Stimulated activated naive CD8-positive, alpha-beta T cell treated with anti-CD3 and anti-CD28 coated beads, Interleukin-15, Interleukin-2, amounts not matched to agents 100 U/mL and 50 U/mL, for 24 hours (primary cell): ENCODE measurements around the gene USP24.
A peak's percentile ranks its signal among the peaks of the same experiment; 100 is the strongest.
"Not testable (repeated sequence)": the region's sequence is repeated elsewhere in the genome, so short reads cannot be mapped to it uniquely, and the experiment has no call there.

Source experiments
- ATAC-seq: fragments of 150-1000 bp; cut with Tn5 transposase; one replicate; pipeline ENCODE4 v1.10.0; 2021
- DNase-seq: peaks from one replicate; pipeline ENCODE4 v3.0.0; 2021

The USP24 gene

DNA sequence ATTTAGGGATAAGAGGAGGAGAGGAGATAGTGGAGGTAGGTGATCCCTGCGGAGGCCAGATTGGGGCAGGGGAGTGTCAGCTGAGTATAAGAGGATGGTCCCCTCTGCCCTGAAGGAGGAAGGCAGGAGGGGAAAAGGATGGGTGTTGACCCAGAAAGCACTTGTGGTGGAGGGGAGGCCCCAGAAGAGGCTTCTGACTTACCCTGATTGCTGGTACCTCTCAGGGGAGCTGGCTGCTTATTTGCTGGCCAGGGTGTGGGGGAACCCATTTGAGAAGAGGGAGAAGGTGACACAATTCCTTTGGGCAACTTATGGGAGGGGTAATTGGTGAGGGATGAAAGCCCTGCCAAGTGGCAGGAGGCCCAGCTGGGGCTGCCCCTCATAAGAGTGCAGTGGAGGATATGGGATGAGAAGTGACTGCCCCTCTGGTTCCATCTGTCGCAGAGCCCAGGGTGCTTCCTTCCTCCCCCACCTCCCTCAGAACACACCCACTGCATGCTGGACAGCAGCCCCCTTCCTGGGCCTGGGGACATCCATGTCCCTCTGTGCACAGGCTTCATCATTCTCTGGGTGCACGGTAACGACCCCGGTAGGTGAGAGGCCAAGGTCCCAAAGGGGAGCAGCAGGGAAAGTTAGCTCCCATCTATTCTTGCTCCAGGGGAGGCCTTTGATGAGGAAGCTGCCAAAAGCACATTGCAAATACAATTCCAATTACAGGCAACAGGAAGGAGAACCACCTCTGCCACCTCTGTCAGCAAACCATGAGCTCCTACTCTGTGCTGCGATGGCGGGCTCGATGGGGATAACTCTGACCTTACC lies 177.2 kb downstream of the USP24 start:
- ATAC-seq (no peak), DNase-seq (no peak)

DNA sequence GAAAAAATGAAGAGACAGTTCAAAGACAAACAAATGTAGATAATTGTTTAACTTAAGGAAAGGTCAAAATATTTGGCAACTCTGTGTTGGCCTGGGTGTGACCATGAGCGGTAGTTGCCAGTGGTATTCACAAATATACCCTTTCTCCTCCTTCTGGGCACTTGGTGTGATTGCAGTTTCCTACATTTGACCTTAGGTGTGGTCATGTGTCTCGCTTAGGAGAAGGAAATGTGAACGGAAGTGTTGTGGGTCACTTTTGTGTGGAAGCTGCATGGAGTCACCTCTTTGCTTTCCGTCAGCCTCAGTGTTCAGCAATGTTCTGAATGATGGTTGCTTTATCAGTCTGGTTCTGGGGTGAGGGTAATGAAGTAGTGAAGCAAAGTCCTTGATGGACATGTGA lies 179.3 kb downstream of the USP24 start:
- ATAC-seq (no peak), DNase-seq (no peak)

DNA sequence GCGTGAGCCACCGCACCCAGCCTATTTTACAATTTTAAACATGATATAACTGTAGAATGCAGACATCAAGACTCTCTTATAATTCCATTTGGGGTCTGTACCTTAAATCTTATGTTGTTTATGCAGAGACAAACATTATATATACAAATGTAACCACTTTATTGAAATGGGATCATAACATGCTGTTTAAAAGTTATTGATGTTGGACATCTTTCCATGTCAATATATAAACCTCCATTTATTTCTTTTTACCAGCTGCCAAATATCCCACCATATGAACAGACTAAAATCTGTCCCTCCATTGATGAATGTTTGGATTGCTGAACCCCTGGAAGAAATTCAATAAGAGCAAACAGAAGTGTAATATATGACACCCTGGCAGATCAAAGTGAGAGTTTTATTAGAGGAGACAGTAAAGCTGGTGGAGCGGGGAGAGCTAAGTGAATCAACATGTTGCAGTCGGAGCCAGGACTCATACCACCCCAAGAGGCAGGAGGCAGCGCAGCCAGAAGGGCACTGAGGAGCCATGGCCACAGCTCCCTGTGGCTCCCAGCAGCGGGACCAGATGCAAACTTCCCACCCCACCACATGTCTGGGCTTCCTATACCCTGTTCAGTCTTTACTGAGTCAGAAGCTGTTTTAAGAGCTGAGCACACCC lies 180.6 kb downstream of the USP24 start:
- DNase-seq (no peak), ATAC-seq (no peak)

DNA sequence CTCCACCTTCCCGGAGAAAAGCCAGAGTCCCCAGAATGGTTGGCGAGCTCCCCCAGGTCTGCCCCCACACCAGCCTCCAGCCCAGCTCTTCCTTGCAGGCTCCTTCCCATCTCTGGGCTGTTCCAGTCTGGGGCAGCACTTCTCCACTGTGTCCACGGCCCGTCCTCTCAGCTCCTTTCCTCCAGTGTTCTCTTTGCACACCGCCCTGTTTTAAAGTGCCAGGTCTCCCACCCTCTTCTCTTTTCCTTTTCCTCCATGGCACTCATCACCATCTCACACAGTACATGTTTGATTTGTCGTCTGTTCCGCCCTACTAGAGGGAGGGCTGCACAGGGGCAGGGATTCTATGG lies 181.9 kb downstream of the USP24 start:
- no peak for DNase-seq
- ATAC-seq = no peak

DNA sequence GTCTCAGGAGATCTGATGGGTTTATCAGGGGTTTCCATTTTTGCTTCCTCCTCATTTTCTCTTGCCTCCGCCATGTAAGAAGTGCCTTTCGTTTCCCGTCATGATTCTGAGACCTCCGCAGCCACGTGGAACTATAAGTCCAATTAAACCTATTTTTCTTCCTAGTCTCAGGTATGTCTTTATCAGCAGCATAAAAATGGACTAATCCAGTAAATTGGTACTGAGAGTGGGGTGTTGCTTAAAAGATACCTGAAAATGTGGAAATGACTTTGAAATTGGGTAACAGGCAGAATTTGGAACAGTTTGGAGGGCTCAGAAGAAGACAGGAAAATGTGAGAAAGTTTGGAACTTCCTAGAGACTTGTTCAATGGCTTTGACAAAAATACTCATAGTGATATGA lies 184.1 kb downstream of the USP24 start:
- DNase-seq, ATAC-seq: not testable (repeated sequence)

DNA sequence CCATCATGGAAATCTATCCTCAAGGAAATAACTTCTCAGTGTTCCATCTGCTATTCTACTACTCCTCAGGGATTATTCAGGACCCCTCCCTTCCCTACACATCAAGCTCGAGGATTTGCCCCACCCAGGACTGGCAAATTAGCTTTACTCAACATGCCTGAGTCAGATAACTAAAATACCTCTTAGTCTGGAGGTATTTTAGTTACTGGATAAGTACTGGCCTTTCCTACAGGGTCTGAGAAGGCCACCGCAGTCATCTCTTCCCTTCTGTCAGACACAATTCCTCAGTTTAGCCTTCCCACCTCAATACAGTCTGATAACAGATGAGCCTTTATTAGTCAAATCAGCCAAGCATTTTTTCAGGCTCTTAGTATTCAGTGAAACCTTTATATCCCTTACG lies 188.5 kb downstream of the USP24 start:
- ATAC-seq, DNase-seq: not testable (repeated sequence)

DNA sequence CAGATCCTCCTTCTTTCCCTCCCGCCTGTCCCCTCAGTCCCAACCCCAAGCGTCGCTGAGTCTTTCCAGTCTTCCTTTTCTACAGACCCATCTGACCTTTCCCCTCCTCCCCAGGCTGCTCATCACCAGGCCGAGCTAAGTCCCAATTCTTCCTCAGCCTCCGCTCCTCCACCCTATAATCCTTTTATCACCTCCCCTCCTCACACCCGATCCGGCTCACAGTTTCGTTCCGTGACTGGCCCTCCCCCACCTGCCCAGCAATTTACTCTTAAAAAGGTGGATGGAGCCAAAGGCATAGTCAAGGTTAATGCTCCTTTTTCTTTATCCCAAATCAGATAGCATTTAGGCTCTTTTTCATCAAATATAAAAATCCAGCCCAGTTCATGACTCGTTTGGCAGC lies 191.0 kb downstream of the USP24 start:
- not testable (repeated sequence) for ATAC-seq, DNase-seq

DNA sequence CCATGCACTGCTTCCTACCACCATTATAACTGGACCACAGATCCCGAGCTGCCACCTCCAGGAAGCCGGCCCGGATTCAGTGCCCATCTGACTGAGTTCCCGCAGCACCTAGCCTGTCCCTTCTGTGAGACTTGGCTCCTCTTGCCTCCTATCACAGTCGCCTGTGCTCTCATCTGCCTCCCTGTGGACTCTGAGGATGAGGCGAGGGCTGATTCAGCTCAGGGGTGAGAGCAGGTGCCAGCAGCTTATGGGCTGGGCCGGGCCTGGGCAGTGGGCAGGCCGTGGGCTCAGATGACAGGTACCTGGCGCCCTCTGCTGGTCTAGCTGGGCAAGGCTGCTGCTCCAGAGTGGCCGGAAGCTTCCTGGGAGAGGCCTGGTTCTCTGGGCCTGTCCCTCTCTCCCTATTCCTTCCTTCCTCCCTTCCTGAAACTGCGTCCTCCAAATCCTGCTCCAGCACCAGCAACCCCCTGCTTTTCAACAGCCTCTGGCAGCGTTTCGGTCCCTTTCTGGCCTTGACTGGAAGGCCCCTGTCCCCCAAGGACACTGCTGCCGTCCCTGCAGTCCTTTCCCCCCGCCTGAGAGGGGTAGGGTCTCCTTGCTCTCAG lies 193.1 kb downstream of the USP24 start:
- DNase-seq = peak; percentile 81
- peak; percentile 96 for ATAC-seq

DNA sequence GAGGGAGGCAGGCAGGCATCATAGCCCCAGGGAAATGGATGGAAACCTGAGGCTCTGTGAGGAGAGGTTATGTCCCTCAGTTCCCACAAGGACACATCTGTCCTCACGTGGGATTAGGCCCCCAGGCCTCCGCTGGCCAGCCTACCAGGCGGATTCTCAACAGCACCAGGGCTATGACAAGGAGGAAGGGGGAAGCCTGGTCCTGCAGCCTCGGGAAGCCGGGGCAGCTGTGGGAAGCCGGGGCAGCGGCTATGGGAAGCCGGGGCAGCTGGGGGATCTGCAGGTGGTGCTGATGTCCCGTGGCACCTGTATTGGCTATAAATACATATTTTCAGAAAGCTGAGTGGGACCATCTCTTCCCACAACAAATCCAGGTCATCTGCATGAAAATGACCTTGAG lies 196.8 kb downstream of the USP24 start:
- no peak for DNase-seq
- no peak for ATAC-seq
